SK-N-SH treated with all-trans-retinoic acid at 6 μM for 48 hours (cell line): ENCODE measurements around the gene DDB1.

Experiments used
- ARNTL ChIP-seq: fragments of 450-650 bp; formaldehyde crosslinking; IDR thresholded peaks from 2 replicates; pipeline ENCODE4 v1.5.0; 2020; ENCODE audit warnings: low read depth, mild to moderate bottlenecking, moderate library complexity, borderline replicate concordance
- PPARA ChIP-seq: fragments of 250-450 bp; sonication (Bioruptor Pico); IDR thresholded peaks from 2 replicates; pipeline ENCODE4 v1.5.0; 2020; ENCODE audit warnings: mild to moderate bottlenecking, borderline replicate concordance

DNA sequence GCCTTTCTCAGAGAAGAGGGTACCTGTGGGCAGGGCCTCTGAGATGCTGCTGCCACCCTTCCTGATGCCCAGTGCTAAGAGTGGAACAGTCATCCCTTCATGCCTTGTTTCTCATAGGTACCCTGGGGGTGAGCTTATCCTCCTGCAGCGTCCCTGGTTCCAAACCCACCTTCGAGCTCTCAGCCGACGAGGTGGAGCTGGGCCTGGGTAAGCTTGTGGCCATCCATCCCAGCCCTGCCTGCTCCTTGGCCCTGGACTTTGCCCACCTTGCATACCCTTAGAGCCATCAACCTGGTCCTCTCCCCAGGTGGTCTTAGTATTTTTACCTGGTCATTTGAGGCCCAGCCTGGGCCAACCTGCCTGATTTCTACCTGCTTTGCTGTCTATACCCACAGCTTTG, 8.8 kb upstream of the DDB1 start:
- no peak for TF ChIP-seq ARNTL (CRISPR knock-in tag)
- TF ChIP-seq PPARA (CRISPR knock-in tag), result no peak
